ENCODE results near the gene KCNT1. TPM values are rescaled to one million over a fixed set of nuclear protein-coding genes. Genes with fewer than 3 reads are reported as not detected.

The KCNT1 gene
- polyA plus RNA-seq, 1 donor (not counting 4 experiments of a cell fraction or from before 2014, with no cell fraction given), result not detected

- DNase-seq (ENCODE audit: low read depth, low spot score), result no peak
- Histone ChIP-seq H3K4me3 (ENCODE audit: control insufficient read depth in 2 of 3, extremely low read depth in 1 of 3, insufficient read depth in 2 of 3, low read depth in 1 of 3, low read length in 3 of 3) (no peak overlapping the region), H3K9me1 (ENCODE audit: control insufficient read depth, extremely low read depth, insufficient read depth, low read length) (no peaks in the 10 kb centered on the region), H2AFZ (ENCODE audit: control insufficient read depth, low read length) (no peak overlapping the region), H3K4me2 (ENCODE audit: control insufficient read depth, extremely low read depth, insufficient read depth, low read depth, low read length) (no peak overlapping the region), H3K27me3 (ENCODE audit: control insufficient read depth, extremely low read depth, insufficient read depth, low read length) (peaks cover 33% of the 10 kb centered on the region), H3K27ac (ENCODE audit: control insufficient read depth, insufficient read depth, low read length) (no peak overlapping the region), H4K20me1 (ENCODE audit: control insufficient read depth, extremely low read depth, insufficient read depth, low read length) (no peaks in the 10 kb centered on the region), H3K36me3 (ENCODE audit: control insufficient read depth in 2 of 2, extremely low read depth in 1 of 2, insufficient read depth in 2 of 2, low read length in 2 of 2) (no peaks in the 10 kb centered on the region), H3K9me3 (ENCODE audit: control insufficient read depth, low read depth, low read length) (no peaks in the 10 kb centered on the region), H3K9ac (ENCODE audit: control insufficient read depth, extremely low read depth, insufficient read depth, low read length) (no peak overlapping the region), H3K4me1 (ENCODE audit: control insufficient read depth, extremely low read depth, insufficient read depth, low read length) (no peaks in the 10 kb centered on the region), H3K79me2 (ENCODE audit: control insufficient read depth, insufficient read depth, low read length) (no peaks in the 10 kb centered on the region)
- no peak for FAIRE-seq
- TF ChIP-seq, protein P1, sequence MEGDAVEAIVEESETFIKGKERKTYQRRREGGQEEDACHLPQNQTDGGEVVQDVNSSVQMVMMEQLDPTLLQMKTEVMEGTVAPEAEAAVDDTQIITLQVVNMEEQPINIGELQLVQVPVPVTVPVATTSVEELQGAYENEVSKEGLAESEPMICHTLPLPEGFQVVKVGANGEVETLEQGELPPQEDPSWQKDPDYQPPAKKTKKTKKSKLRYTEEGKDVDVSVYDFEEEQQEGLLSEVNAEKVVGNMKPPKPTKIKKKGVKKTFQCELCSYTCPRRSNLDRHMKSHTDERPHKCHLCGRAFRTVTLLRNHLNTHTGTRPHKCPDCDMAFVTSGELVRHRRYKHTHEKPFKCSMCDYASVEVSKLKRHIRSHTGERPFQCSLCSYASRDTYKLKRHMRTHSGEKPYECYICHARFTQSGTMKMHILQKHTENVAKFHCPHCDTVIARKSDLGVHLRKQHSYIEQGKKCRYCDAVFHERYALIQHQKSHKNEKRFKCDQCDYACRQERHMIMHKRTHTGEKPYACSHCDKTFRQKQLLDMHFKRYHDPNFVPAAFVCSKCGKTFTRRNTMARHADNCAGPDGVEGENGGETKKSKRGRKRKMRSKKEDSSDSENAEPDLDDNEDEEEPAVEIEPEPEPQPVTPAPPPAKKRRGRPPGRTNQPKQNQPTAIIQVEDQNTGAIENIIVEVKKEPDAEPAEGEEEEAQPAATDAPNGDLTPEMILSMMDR (optimal IDR thresholded peaks at IDR 0.05 in 1 of 3, IDR thresholded peaks at IDR 0.05 in 1 of 3, conservative IDR thresholded peaks at IDR 0.05 in 1 of 3; ENCODE audit: extremely low read depth in 1 of 3, insufficient read depth in 2 of 3, low read length in 3 of 3), result no peak
- TF ChIP-seq EZH2 (IDR thresholded peaks at IDR 0.05; ENCODE audit: low read length), result no peak
- dilution Hi-C loops (cut with MboI; ENCODE audit: extremely low pct_ligation_motif_present, low sequenced_read_pairs), result no loop called here
These were observed 34.4 kb downstream of the KCNT1 start for GRCh38 chr9:135736272-135736978.

- DNase-seq (ENCODE audit: low read depth, low spot score), result no peak
- H3K9me1 ChIP-seq (ENCODE audit: control insufficient read depth, extremely low read depth, insufficient read depth, low read length), result no peaks in the 10 kb centered on the region
- TF ChIP-seq EZH2 (IDR thresholded peaks at IDR 0.05; ENCODE audit: low read length), result peak; percentile 66
- TF ChIP-seq, protein P1 (optimal IDR thresholded peaks at IDR 0.05 in 1 of 3, IDR thresholded peaks at IDR 0.05 in 1 of 3, conservative IDR thresholded peaks at IDR 0.05 in 1 of 3; ENCODE audit: extremely low read depth in 1 of 3, insufficient read depth in 2 of 3, low read length in 3 of 3), result no peak
- no peak overlapping the region for H3K27ac ChIP-seq (ENCODE audit: control insufficient read depth, insufficient read depth, low read length)
- H3K79me2 ChIP-seq (ENCODE audit: control insufficient read depth, insufficient read depth, low read length), result no peaks in the 10 kb centered on the region
- no peak overlapping the region for H3K4me3 ChIP-seq (ENCODE audit: control insufficient read depth in 2 of 3, extremely low read depth in 1 of 3, insufficient read depth in 2 of 3, low read depth in 1 of 3, low read length in 3 of 3)
- no peak for FAIRE-seq
- H3K4me2 ChIP-seq (ENCODE audit: control insufficient read depth, extremely low read depth, insufficient read depth, low read depth, low read length), result no peak overlapping the region
- H3K27me3 ChIP-seq (ENCODE audit: control insufficient read depth, extremely low read depth, insufficient read depth, low read length), result peaks cover 33% of the 10 kb centered on the region
- dilution Hi-C loops (cut with MboI; ENCODE audit: extremely low pct_ligation_motif_present, low sequenced_read_pairs), result no loop called here
- H3K4me1 ChIP-seq (ENCODE audit: control insufficient read depth, extremely low read depth, insufficient read depth, low read length), result no peaks in the 10 kb centered on the region
- H4K20me1 ChIP-seq (ENCODE audit: control insufficient read depth, extremely low read depth, insufficient read depth, low read length), result no peaks in the 10 kb centered on the region
- H3K9me3 ChIP-seq (ENCODE audit: control insufficient read depth, low read depth, low read length), result no peaks in the 10 kb centered on the region
- no peaks in the 10 kb centered on the region for H3K36me3 ChIP-seq (ENCODE audit: control insufficient read depth in 2 of 2, extremely low read depth in 1 of 2, insufficient read depth in 2 of 2, low read length in 2 of 2)
- no peak overlapping the region for H2AFZ ChIP-seq (ENCODE audit: control insufficient read depth, low read length)
- no peak overlapping the region for H3K9ac ChIP-seq (ENCODE audit: control insufficient read depth, extremely low read depth, insufficient read depth, low read length)
These were observed 35.2 kb downstream of the KCNT1 start for GRCh38 chr9:135736979-135737839.

Data from keratinocyte (primary cell).